Panc1 (cell line): ENCODE data around the gene ABCC10.
A peak's percentile ranks its signal among the peaks of the same experiment; 100 is the strongest.

Experiments
- POLR2AphosphoS5 ChIP-seq: IDR thresholded peaks from 2 replicates; pipeline ENCODE4 v1.6.1; 2012; ENCODE audit warnings: mild to moderate bottlenecking, low read depth, low read length, moderate library complexity
- REST ChIP-seq, 2 experiments: IDR thresholded peaks; 2 replicates each; pipeline ENCODE4 v1.6.1; 2011 to 2012; ENCODE audit warnings: low read depth in 2 of 2, control low read depth in 1 of 2, low read length in 1 of 2, mild to moderate bottlenecking in 1 of 2, moderate library complexity in 1 of 2; ENCODE audit not compliant: insufficient read depth in 1 of 2

GRCh38 chr6:43492673-43493072 lies 65.3 kb downstream of the ABCC10 start:
- TF ChIP-seq REST (IDR thresholded peaks at IDR 0.05; ENCODE audit: insufficient read depth in 1 of 2, low read depth in 2 of 2, low read length in 1 of 2) (peak in 1 of 2 experiments; percentile 42; a peak in 1 of 4 replicates), POLR2AphosphoS5 (no peak)
